Activated B cell treated with CpG ODN at 0.5 μM for 24 hours (primary cell): ENCODE measurements around the gene PSAT1. TPM values are rescaled to one million over a fixed set of nuclear protein-coding genes. Genes with fewer than 3 reads are reported as not detected.
"Not testable (repeated sequence)": the region's sequence is repeated elsewhere in the genome, so short reads cannot be mapped to it uniquely, and the experiment has no call there.

Source experiments
- ATAC-seq: fragments of 200-7000 bp; cut with Tn5 transposase; one replicate; pipeline ENCODE4 v1.10.0; 2021; ENCODE audit warnings: low read depth, mild to moderate bottlenecking, moderate library complexity
- CTCF ChIA-PET: fragments of 350-600 bp; sonication (Branson Sonifier 250); formaldehyde crosslinking; loops from one replicate; lab custom pipeline; 2021; ENCODE audit warnings: antibody characterized with exemption; lab: Charles Lee
- POLR2A ChIA-PET: fragments of 350-600 bp; sonication (Branson Sonifier 250); formaldehyde crosslinking; loops from one replicate; lab custom pipeline; 2021; ENCODE audit warnings: antibody characterized with exemption; lab: Charles Lee
- DNase-seq: peaks from one replicate; pipeline ENCODE4 v3.0.0; 2022
- H3K27ac Mint-ChIP-seq: one replicate; pipeline ENCODE4 v1.8.0; 2020; ENCODE audit warnings: mixed read lengths
- H3K27me3 Mint-ChIP-seq: one replicate; pipeline ENCODE4 v1.8.0; 2021; ENCODE audit warnings: mixed read lengths
- H3K36me3 Mint-ChIP-seq: one replicate; pipeline ENCODE4 v1.8.0; 2021; ENCODE audit warnings: low read depth, mixed read lengths
- H3K4me1 Mint-ChIP-seq: one replicate; pipeline ENCODE4 v1.8.0; 2021; ENCODE audit warnings: mixed read lengths
- H3K4me3 Mint-ChIP-seq: one replicate; pipeline ENCODE4 v1.8.0; 2020; ENCODE audit warnings: mild to moderate bottlenecking, mixed read lengths
- H3K9me3 Mint-ChIP-seq: one replicate; pipeline ENCODE4 v1.8.0; 2020; ENCODE audit warnings: mixed read lengths
- CTCF ChIP-seq: fragments of 200-600 bp; IDR thresholded peaks from one replicate; pipeline ENCODE4 v1.8.0; 2022; ENCODE audit warnings: antibody characterized with exemption, mild to moderate bottlenecking
- intact Hi-C: fragments of 100-400 bp; cut with micrococcal nuclease; formaldehyde crosslinking; loops from one replicate; pipeline ENCODE4 v1.15.1; 2024
- total RNA-seq: library from RNA; stranded (reverse); gene quantifications from 2 replicates; pipeline ENCODE4 v1.2.3, GENCODE V29; 2022

Gene PSAT1
- total RNA-seq, 1 donor from 2014 or later = 59.4 TPM

DNA sequence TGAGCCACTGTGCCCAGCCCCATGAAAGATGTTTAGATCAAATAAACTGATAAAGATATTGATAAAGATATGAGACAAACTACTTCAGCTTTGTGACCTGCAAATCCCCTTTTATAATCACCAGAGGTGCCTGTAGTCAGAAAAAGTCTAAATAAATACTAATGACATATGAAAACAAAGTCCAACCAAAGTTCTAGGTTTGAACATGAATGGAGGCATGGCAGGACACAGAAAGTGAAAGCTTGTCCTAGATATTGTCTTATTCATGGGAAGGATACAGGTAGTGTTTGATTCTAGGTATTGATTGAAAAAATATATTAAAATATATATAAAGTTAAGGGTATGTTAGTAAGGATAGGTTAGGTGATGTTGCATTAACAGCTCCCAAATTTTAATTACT, 24.6 kb upstream of the PSAT1 start:
- Mint-ChIP-seq H3K27me3 (no peaks in the 10 kb centered on the region), H3K36me3 (peaks cover 30% of the 10 kb centered on the region), H3K4me3 (no peak overlapping the region), H3K27ac (no peak overlapping the region), H3K4me1 (no peaks in the 10 kb centered on the region), H3K9me3 (no peaks in the 10 kb centered on the region)
- TF ChIP-seq CTCF = no peak
- intact Hi-C loops = no loop called here
- DNase-seq (no peak), ATAC-seq (no peak)
- POLR2A ChIA-PET = no interaction called here
- CTCF ChIA-PET = no interaction called here

- Mint-ChIP-seq H3K4me1 (no peaks in the 10 kb centered on the region), H3K36me3 (peaks cover 21% of the 10 kb centered on the region), H3K9me3 (no peaks in the 10 kb centered on the region), H3K27ac (no peak overlapping the region), H3K27me3 (no peaks in the 10 kb centered on the region), H3K4me3 (no peak overlapping the region)
- intact Hi-C loops = no loop called here
- no peak for ATAC-seq
- ChIA-PET CTCF (interaction anchor here (0.6 kb wide), 1 partner anchor 872 kb away, joined by 3 read pairs; no protein-coding TSS in a partner anchor), POLR2A (no interaction called here)
- no peak for DNase-seq
- no peak for TF ChIP-seq CTCF
These were observed 23.2 kb upstream of the PSAT1 start for GRCh38 chr9:78273761-78274160.

GRCh38 chr9:78278177-78278777, 18.6 kb upstream of the PSAT1 start:
- intact Hi-C loops = no loop called here
- POLR2A ChIA-PET = no interaction called here
- ATAC-seq = no peak
- Mint-ChIP-seq H3K4me3 (no peak overlapping the region), H3K27me3 (no peaks in the 10 kb centered on the region), H3K4me1 (no peaks in the 10 kb centered on the region), H3K36me3 (no peaks in the 10 kb centered on the region), H3K9me3 (no peaks in the 10 kb centered on the region), H3K27ac (no peak overlapping the region)
- no peak for TF ChIP-seq CTCF
- no peak for DNase-seq
- CTCF ChIA-PET = no interaction called here

DNA sequence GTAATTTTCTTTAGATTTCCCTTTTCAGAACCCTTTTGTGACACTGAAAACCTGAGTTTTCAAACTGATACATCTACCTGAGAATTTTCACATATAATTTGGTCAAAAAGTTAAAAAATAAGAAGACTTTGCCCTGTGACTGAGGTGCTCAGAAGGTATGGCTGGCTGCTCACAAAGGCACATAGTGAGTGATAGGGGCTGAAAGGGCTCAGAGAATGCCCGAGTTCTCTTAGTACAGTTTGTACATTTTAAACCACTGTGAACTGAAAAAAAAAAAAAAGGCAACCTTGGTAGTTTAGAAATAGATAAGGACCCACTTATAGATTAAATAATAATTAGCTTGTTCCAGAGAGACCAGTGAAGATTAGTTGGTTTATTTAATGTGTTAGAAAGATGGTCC, 18.1 kb upstream of the PSAT1 start:
- ChIA-PET CTCF (no interaction called here), POLR2A (no interaction called here)
- no peaks in the 10 kb centered on the region for H3K27me3 Mint-ChIP-seq
- H3K9me3 Mint-ChIP-seq = peaks cover under 1% of the 10 kb centered on the region
- H3K36me3 Mint-ChIP-seq = no peaks in the 10 kb centered on the region
- DNase-seq (no peak), ATAC-seq (no peak)
- TF ChIP-seq CTCF = no peak
- intact Hi-C loops = no loop called here
- no peaks in the 10 kb centered on the region for H3K4me1 Mint-ChIP-seq
- H3K4me3 Mint-ChIP-seq = no peak overlapping the region
- H3K27ac Mint-ChIP-seq = no peak overlapping the region

- ATAC-seq (no peak), DNase-seq (no peak)
- intact Hi-C loops = no loop called here
- POLR2A ChIA-PET = no interaction called here
- H3K27me3 Mint-ChIP-seq = no peaks in the 10 kb centered on the region
- no peak for TF ChIP-seq CTCF
- H3K27ac Mint-ChIP-seq = no peak overlapping the region
- no peak overlapping the region for H3K4me3 Mint-ChIP-seq
- H3K4me1 Mint-ChIP-seq = no peaks in the 10 kb centered on the region
- peaks cover 2% of the 10 kb centered on the region for H3K9me3 Mint-ChIP-seq
- CTCF ChIA-PET = no interaction called here
- H3K36me3 Mint-ChIP-seq = no peaks in the 10 kb centered on the region
These were observed 15.8 kb upstream of the PSAT1 start for GRCh38 chr9:78280982-78281668.

DNA sequence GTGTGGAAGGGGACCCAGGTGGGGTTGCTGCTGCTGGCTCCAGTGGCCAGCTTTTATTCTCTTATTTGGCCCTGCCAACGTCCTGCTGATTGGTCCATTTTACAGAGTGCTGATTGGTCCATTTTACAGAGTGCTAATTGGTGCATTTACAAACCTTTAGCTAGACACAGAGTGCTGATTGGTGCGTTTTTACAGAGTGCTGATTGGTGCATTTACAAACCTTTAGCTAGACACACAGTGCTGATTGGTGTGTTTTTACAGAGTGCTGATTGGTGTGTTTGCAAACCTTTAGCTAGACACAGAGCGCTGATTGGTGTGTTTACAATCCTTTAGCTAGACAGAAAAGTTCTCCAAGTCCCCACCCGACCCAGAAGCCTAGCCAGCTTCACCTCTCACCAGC, 12.7 kb upstream of the PSAT1 start:
- H3K4me1 Mint-ChIP-seq, H3K4me3 Mint-ChIP-seq, H3K36me3 Mint-ChIP-seq, H3K27me3 Mint-ChIP-seq, CTCF ChIA-PET, ATAC-seq, DNase-seq, POLR2A ChIA-PET, H3K9me3 Mint-ChIP-seq, intact Hi-C loops, H3K27ac Mint-ChIP-seq: not testable (repeated sequence)
